Measurements from ENCODE around the gene IPPK. TPM values are rescaled to one million over a fixed set of nuclear protein-coding genes. Genes with fewer than 3 reads are reported as not detected.

The IPPK gene
- total and polyA plus RNA-seq, 3 donors from 2014 or later = 21.0 to 25.0 (median 21.9) TPM

DNA sequence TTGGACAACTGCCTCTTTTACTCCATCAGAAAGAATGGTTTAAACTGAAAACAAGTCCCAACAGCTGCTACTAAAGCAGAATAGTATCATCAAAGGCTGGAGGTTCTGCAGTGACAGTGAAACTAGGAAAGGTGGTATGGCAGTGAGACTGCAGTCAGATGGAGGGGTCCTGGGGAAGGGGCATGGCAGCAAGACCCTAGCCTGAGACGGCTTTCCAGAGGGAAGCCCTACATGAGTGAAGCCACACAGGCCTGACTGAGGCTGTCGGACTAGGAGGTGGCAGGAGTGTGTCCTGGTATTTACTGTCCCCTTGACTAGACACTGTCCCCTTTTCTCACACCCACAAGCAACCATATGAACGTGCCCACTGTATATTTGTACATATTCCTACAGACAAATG, 40.4 kb upstream of the IPPK start:
- no peak for TF ChIP-seq POLR2A (IDR thresholded peaks at IDR 0.05)
- TF ChIP-seq, protein P1, sequence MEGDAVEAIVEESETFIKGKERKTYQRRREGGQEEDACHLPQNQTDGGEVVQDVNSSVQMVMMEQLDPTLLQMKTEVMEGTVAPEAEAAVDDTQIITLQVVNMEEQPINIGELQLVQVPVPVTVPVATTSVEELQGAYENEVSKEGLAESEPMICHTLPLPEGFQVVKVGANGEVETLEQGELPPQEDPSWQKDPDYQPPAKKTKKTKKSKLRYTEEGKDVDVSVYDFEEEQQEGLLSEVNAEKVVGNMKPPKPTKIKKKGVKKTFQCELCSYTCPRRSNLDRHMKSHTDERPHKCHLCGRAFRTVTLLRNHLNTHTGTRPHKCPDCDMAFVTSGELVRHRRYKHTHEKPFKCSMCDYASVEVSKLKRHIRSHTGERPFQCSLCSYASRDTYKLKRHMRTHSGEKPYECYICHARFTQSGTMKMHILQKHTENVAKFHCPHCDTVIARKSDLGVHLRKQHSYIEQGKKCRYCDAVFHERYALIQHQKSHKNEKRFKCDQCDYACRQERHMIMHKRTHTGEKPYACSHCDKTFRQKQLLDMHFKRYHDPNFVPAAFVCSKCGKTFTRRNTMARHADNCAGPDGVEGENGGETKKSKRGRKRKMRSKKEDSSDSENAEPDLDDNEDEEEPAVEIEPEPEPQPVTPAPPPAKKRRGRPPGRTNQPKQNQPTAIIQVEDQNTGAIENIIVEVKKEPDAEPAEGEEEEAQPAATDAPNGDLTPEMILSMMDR (IDR thresholded peaks at IDR 0.05) = no peak
- DNase-seq = no peak
- Histone ChIP-seq H3K4me1 (peaks cover 5% of the 10 kb centered on the region), H3K27me3 (no peaks in the 10 kb centered on the region), H3K27ac (no peak overlapping the region), H3K9me3 (no peaks in the 10 kb centered on the region), H3K36me3 (ENCODE audit: low read depth, missing control alignments) (no peaks in the 10 kb centered on the region), H3K4me3 (no peak overlapping the region)
- intact Hi-C loops (cut with DNase I; ENCODE audit: low total_unique reads) = no loop called here
- WGBS, 2 donors = 87 to 89% methylated on average over 3 of the region's 3 CpGs

DNA sequence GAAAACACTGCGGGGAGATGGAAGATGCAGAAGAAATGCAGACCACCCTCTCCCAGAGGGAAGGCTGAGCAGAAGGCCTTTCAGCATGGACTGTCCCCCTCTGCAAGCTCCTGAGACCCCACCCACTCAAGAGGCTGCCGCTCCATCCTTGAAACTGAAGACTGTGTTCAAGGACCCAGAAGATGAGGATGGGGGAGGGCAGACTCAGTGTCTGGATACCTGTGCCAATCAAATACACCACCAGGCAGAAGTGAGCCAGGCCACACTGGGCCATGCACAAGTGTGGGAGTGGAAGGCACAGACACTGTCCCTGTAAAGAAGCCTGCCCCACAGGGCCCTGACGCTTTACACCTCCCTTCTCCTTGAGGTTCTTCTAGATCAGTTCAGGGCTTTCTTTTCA, 40.0 kb upstream of the IPPK start:
- intact Hi-C loops (cut with DNase I; ENCODE audit: low total_unique reads) = no loop called here
- Histone ChIP-seq H3K4me3 (no peak overlapping the region), H3K9me3 (no peaks in the 10 kb centered on the region), H3K27me3 (no peaks in the 10 kb centered on the region), H3K27ac (no peak overlapping the region), H3K4me1 (peaks cover 1% of the 10 kb centered on the region), H3K36me3 (ENCODE audit: low read depth, missing control alignments) (no peaks in the 10 kb centered on the region)
- no peak for DNase-seq
- WGBS, 2 donors = 88 to 94% methylated on average over 3 of the region's 3 CpGs
- no peak for TF ChIP-seq POLR2A (IDR thresholded peaks at IDR 0.05)
- TF ChIP-seq, protein P1 (IDR thresholded peaks at IDR 0.05) = no peak

DNA sequence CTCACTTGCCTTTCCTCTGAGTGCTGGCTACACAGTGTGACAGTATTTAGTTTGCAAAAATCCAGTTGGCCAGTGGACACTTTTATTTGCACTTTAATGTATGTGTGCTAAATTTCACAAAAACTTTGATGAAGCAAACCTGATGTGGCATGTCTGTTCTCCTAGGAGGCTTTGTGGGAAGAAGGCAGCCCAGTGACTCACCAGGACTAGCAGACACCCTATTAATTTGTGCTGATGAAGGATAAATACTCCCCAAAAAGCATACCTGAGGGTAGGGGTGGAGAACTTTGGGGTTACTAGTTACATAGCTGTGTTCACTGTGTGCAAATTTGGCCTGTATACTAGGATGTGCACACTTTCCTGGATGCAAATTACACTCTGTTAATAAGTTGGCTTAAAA, 39.3 kb upstream of the IPPK start:
- H3K36me3 ChIP-seq (ENCODE audit: low read depth, missing control alignments) = no peaks in the 10 kb centered on the region

DNA sequence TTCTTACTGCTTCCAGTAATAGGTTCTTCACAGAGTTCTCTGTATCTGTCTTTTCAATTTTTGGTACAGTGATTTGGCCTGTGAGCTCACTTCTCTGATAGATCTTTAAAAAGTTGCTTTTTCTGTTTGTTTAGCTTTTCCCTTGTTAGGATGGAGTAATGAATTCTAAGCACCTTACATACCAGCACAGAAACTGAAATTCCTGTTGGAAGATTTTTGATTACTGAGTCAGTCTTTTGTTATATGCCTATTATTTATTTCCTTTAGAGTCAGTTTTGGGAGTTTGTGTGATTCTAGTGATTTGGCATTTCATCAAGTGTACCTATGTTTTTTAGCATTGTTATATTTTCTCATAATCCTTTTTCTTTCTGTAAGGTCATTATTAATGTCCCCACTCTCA, 37.6 kb upstream of the IPPK start:
- H3K27ac ChIP-seq = no peak overlapping the region
- no peak overlapping the region for H3K4me3 ChIP-seq
- H3K27me3 ChIP-seq = no peaks in the 10 kb centered on the region
- TF ChIP-seq POLR2A (IDR thresholded peaks at IDR 0.05) = no peak
- TF ChIP-seq, protein P1 (IDR thresholded peaks at IDR 0.05) = no peak
- H3K9me3 ChIP-seq = no peaks in the 10 kb centered on the region
- intact Hi-C loops (cut with DNase I; ENCODE audit: low total_unique reads) = no loop called here
- no peaks in the 10 kb centered on the region for H3K36me3 ChIP-seq (ENCODE audit: low read depth, missing control alignments)
- no peaks in the 10 kb centered on the region for H3K4me1 ChIP-seq
- DNase-seq = no peak

More for the DNA sequence above, 39.3 kb upstream of the IPPK start:
- Histone ChIP-seq H3K9me3 (no peaks in the 10 kb centered on the region), H3K4me1 (no peaks in the 10 kb centered on the region), H3K27ac (no peak overlapping the region), H3K27me3 (no peaks in the 10 kb centered on the region), H3K4me3 (no peak overlapping the region)
- TF ChIP-seq POLR2A (IDR thresholded peaks at IDR 0.05) = no peak
- TF ChIP-seq, protein P1 (IDR thresholded peaks at IDR 0.05) = no peak
- DNase-seq = no peak
- intact Hi-C loops (cut with DNase I; ENCODE audit: low total_unique reads) = no loop called here

DNA sequence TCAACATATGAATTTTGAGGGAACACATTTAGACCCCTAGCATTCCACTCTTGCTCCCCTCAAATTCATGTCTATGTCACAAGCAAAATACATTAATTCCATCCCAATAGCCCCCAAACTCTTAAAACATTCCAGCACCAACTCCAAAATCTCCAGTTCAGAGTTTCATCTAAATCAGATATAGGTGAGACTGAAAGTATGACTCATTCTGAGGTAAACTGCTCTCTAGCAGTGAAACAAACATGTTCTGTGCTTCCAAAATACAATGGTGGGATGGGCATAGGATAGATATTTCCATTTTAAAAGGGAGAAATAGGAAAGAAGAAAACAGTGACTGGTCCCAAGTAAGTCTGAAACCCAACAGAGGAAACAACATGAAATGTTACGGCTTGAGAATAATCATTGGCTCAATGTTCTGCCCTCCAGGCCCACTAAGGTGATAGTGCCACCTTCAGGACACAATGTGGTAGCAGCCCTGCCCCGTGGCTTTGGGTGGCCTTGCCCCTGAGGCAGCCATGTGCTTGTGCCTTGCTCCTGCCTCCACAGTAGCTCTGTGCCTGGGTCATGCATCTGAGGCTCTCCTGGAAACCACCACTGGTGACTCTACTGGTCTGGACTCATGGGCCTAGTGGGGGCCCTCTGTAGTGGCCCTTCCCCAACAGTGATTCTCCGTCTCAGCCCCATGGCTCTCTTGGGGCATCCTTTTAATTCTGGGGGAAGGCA, 36.4 kb upstream of the IPPK start:
- TF ChIP-seq POLR2A (IDR thresholded peaks at IDR 0.05) = no peak
- TF ChIP-seq, protein P1 (IDR thresholded peaks at IDR 0.05) = peak in 1 of 3 experiments; percentile 26
- no peaks in the 10 kb centered on the region for H3K9me3 ChIP-seq
- H3K36me3 ChIP-seq (ENCODE audit: low read depth, missing control alignments) = no peaks in the 10 kb centered on the region
- DNase-seq = no peak
- no peak overlapping the region for H3K4me3 ChIP-seq
- no peaks in the 10 kb centered on the region for H3K27me3 ChIP-seq
- H3K27ac ChIP-seq = no peak overlapping the region
- WGBS, 2 donors = 59 to 62% methylated on average over 3 of the region's 3 CpGs
- no peaks in the 10 kb centered on the region for H3K4me1 ChIP-seq
- intact Hi-C loops (cut with DNase I; ENCODE audit: low total_unique reads) = no loop called here

Data from testis (tissue), 3 donors.